GM21723 (cell line): ENCODE data around the gene MEIKIN.

ENCODE experiments used
- ATAC-seq: cut with Tn5 transposase; IDR thresholded peaks from one replicate; pipeline ENCODE4 v1.9.1; 2021; ENCODE audit warnings: mild to moderate bottlenecking, moderate library complexity; ENCODE audit not compliant: unreplicated experiment

The MEIKIN gene

GRCh38 chr5:131774652-131775367 lies 170.7 kb downstream of the MEIKIN start:
- no peak for ATAC-seq

- no peak for ATAC-seq
Observed at GRCh38 chr5:131773805-131774204, 171.7 kb downstream of the MEIKIN start.

GRCh38 chr5:131771692-131772091 lies 173.8 kb downstream of the MEIKIN start:
- no peak for ATAC-seq

GRCh38 chr5:131769961-131770360 lies 175.5 kb downstream of the MEIKIN start:
- no peak for ATAC-seq

GRCh38 chr5:131769336-131769735 lies 176.1 kb downstream of the MEIKIN start:
- ATAC-seq, result no peak

GRCh38 chr5:131767891-131768290 lies 177.6 kb downstream of the MEIKIN start:
- ATAC-seq, result no peak

GRCh38 chr5:131766689-131767088 lies 178.8 kb downstream of the MEIKIN start:
- ATAC-seq, result no peak

- ATAC-seq, result no peak
Observed at GRCh38 chr5:131765261-131765660, 180.2 kb downstream of the MEIKIN start.

- ATAC-seq, result no peak
Observed at GRCh38 chr5:131763968-131764367, 181.5 kb downstream of the MEIKIN start.

GRCh38 chr5:131760793-131761192 lies 184.7 kb downstream of the MEIKIN start:
- ATAC-seq, result no peak

GRCh38 chr5:131759704-131760103 lies 185.8 kb downstream of the MEIKIN start:
- ATAC-seq, result no peak

GRCh38 chr5:131758520-131758900 lies 187.0 kb downstream of the MEIKIN start:
- peak; percentile 47 for ATAC-seq

- peak; percentile 71 for ATAC-seq
Observed at GRCh38 chr5:131757830-131758519, 187.5 kb downstream of the MEIKIN start.
